Muscle of arm (tissue), 12 donors: ENCODE data around the gene RASSF8. TPM values are rescaled to one million over a fixed set of nuclear protein-coding genes. Genes with fewer than 3 reads are reported as not detected.

Experiments used
- DNase-seq: peaks from one replicate; pipeline ENCODE4 v3.0.0-alpha.2; 2013
- polyA plus RNA-seq, 12 donors: library from polyadenylated mRNA; unstranded; fragments of 120-200 nt; gene quantifications; one replicate each; pipeline ENCODE4 v1.2.1, GENCODE V29; 2013; ENCODE audit not compliant: insufficient read length in 12 of 12

RASSF8 gene
- polyA plus RNA-seq, 12 donors: 22.0 to 62.8 (median 27.6) TPM; not detected in 1

- no peak for DNase-seq
Measured at GRCh38 chr12:25988505-25988904, 30.0 kb downstream of the RASSF8 start.

GRCh38 chr12:25990495-25990894 is 32.0 kb downstream of the RASSF8 start:
- DNase-seq: no peak

- no peak for DNase-seq
Measured at GRCh38 chr12:25992026-25992782, 33.7 kb downstream of the RASSF8 start.

- peak; percentile 59 for DNase-seq
Measured at GRCh38 chr12:25993901-25994651, 35.6 kb downstream of the RASSF8 start.

GRCh38 chr12:25994901-25995625 is 36.6 kb downstream of the RASSF8 start:
- no peak for DNase-seq

- no peak for DNase-seq
Measured at GRCh38 chr12:25995906-25996305, 37.4 kb downstream of the RASSF8 start.

GRCh38 chr12:25996677-25997076 is 38.2 kb downstream of the RASSF8 start:
- no peak for DNase-seq

- DNase-seq: peak; percentile 57
Measured at GRCh38 chr12:25997201-25997963, 38.9 kb downstream of the RASSF8 start.

- DNase-seq: no peak
Measured at GRCh38 chr12:26000898-26001297, 42.4 kb downstream of the RASSF8 start.

GRCh38 chr12:26001530-26001929 is 43.0 kb downstream of the RASSF8 start:
- no peak for DNase-seq

GRCh38 chr12:26003065-26003464 is 44.6 kb downstream of the RASSF8 start:
- DNase-seq: no peak

- DNase-seq: no peak
Measured at GRCh38 chr12:26007566-26007965, 49.1 kb downstream of the RASSF8 start.

- no peak for DNase-seq
Measured at GRCh38 chr12:26009593-26009992, 51.1 kb downstream of the RASSF8 start.

- DNase-seq: no peak
Measured at GRCh38 chr12:26010293-26010821, 51.9 kb downstream of the RASSF8 start.

GRCh38 chr12:26011099-26011498 is 52.6 kb downstream of the RASSF8 start:
- no peak for DNase-seq

GRCh38 chr12:26014085-26014484 is 55.6 kb downstream of the RASSF8 start:
- DNase-seq: no peak

- DNase-seq: no peak
Measured at GRCh38 chr12:26016516-26016915, 58.0 kb downstream of the RASSF8 start.

- DNase-seq: no peak
Measured at GRCh38 chr12:26017484-26018211, 59.2 kb downstream of the RASSF8 start.

GRCh38 chr12:26018926-26019325 is 60.4 kb downstream of the RASSF8 start:
- no peak for DNase-seq

- no peak for DNase-seq
Measured at GRCh38 chr12:26021534-26021933, 63.1 kb downstream of the RASSF8 start.

GRCh38 chr12:26022043-26022442 is 63.6 kb downstream of the RASSF8 start:
- DNase-seq: no peak
